Neural progenitor cell (in vitro differentiated cells): ENCODE results near the gene ADCY5.

Experiments used
- CTCF ChIP-seq: fragments of 200-600 bp; sonication (generic); IDR thresholded peaks from 2 replicates; pipeline ENCODE4 v1.5.1; 2017; ENCODE audit warnings: antibody characterized with exemption, mild to moderate bottlenecking
- EZH2phosphoT487 ChIP-seq: fragments of 200-600 bp; sonication (generic); IDR thresholded peaks from 2 replicates; pipeline ENCODE4 v1.6.1; 2017; ENCODE audit warnings: antibody characterized with exemption

GRCh38 chr3:123271466-123272159 lies 177.3 kb downstream of the ADCY5 start:
- TF ChIP-seq CTCF (no peak), EZH2phosphoT487 (no peak)
